Measurements from ENCODE around the gene SLC10A3. TPM values are rescaled to one million over a fixed set of nuclear protein-coding genes. Genes with fewer than 3 reads are reported as not detected.

SLC10A3 gene
- total RNA-seq, 1 donor from 2014 or later: 10.4 TPM

DNA sequence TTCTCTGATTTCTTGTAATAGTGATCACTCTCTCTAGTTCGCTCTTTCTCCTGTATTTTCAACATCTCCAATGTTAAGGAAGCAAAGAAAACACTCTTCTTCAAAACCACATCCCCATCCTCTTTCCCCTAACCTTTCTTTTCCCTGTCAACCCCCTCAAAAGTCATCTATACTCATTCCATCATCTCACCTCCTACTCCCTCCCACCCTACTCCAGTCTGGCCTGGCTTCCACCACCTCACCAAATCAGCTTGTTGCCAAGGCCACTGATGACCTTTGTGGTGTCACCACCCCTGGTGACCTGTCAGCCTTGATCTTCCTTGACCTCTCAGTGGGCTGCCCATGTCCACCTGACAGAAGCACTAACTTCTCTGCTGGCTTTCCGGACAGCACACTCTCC is 23.3 kb upstream of the SLC10A3 start:
- H3K36me3 ChIP-seq: peaks cover 6% of the 10 kb centered on the region
- no peak overlapping the region for H3K4me3 ChIP-seq
- TF ChIP-seq, protein P1, sequence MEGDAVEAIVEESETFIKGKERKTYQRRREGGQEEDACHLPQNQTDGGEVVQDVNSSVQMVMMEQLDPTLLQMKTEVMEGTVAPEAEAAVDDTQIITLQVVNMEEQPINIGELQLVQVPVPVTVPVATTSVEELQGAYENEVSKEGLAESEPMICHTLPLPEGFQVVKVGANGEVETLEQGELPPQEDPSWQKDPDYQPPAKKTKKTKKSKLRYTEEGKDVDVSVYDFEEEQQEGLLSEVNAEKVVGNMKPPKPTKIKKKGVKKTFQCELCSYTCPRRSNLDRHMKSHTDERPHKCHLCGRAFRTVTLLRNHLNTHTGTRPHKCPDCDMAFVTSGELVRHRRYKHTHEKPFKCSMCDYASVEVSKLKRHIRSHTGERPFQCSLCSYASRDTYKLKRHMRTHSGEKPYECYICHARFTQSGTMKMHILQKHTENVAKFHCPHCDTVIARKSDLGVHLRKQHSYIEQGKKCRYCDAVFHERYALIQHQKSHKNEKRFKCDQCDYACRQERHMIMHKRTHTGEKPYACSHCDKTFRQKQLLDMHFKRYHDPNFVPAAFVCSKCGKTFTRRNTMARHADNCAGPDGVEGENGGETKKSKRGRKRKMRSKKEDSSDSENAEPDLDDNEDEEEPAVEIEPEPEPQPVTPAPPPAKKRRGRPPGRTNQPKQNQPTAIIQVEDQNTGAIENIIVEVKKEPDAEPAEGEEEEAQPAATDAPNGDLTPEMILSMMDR (IDR thresholded peaks at IDR 0.05; ENCODE audit: borderline replicate concordance): no peak
- H3K9me3 ChIP-seq (replicated peaks): no peaks in the 10 kb centered on the region
- no peak for DNase-seq
- H3K27ac ChIP-seq (replicated peaks): no peak overlapping the region
- H3K4me1 ChIP-seq: peaks cover 22% of the 10 kb centered on the region
- intact Hi-C loops (cut with micrococcal nuclease): no loop called here
- no peaks in the 10 kb centered on the region for H3K27me3 ChIP-seq (ENCODE audit: low read depth)

DNA sequence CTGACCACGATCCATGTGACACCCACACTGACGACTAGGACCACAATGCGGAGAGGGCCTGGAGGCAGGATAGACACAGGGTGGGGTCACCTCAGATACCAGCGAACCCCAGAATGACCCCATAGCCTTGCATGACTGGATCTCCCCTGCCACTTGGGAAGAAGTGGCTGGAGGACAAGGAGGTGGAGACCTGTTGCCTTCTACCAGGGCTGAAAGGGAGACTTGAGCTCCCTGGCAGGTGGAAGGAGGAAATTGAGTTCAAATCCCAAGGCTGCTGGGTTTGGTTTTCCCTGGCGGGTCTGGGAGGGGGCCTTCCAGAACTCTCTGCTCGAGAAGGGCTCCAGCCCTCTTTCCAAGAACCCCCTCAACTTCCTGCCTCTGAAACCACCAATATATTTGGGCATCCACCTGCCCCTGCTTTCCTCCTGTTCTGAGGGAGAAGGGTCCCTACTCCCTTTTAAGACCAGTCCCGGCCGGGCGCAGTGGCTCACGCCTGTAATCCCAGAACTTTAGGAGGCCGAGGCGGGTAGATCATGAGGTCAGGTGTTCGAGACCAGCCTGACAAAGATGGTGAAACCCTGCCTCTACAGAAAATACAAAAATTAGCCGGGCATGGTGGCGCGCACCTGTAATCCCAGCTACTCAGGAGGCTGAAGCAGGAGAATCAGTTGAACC is 22.6 kb upstream of the SLC10A3 start:
- Histone ChIP-seq H3K27ac (replicated peaks) (no peak overlapping the region), H3K36me3 (peaks cover 6% of the 10 kb centered on the region), H3K4me1 (peaks cover 21% of the 10 kb centered on the region), H3K9me3 (replicated peaks) (no peaks in the 10 kb centered on the region), H3K27me3 (ENCODE audit: low read depth) (no peaks in the 10 kb centered on the region), H3K4me3 (no peak overlapping the region)
- DNase-seq: no peak
- intact Hi-C loops (cut with micrococcal nuclease): no loop called here
- TF ChIP-seq, protein P1 (IDR thresholded peaks at IDR 0.05; ENCODE audit: borderline replicate concordance): no peak

DNA sequence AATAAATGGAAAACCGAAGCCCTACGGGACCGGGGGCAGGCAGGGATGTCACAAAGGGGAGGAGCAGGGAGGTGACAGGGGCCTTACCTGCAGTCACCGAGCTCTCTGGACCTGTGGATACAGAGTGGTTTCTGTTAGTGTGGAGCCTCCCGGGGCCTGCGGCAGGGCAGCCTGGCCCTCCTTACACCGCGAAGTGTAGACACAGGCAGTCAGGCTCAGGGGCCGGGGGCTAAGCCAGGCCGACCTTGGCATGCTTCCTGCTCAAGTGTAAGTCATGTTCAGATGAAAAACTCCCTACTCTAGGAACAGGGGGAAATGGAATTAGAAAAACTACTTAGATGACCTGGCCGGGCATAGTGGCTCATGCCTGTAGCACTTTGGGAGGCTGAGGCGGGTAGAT is 21.3 kb upstream of the SLC10A3 start:
- H3K4me1 ChIP-seq: peaks cover 9% of the 10 kb centered on the region
- H3K27ac ChIP-seq (replicated peaks): no peak overlapping the region
- H3K4me3 ChIP-seq: no peak overlapping the region
- H3K9me3 ChIP-seq (replicated peaks): no peaks in the 10 kb centered on the region
- DNase-seq: no peak
- no peaks in the 10 kb centered on the region for H3K27me3 ChIP-seq (ENCODE audit: low read depth)
- intact Hi-C loops (cut with micrococcal nuclease): no loop called here
- H3K36me3 ChIP-seq: peaks cover 10% of the 10 kb centered on the region
- TF ChIP-seq, protein P1 (IDR thresholded peaks at IDR 0.05; ENCODE audit: borderline replicate concordance): no peak

DNA sequence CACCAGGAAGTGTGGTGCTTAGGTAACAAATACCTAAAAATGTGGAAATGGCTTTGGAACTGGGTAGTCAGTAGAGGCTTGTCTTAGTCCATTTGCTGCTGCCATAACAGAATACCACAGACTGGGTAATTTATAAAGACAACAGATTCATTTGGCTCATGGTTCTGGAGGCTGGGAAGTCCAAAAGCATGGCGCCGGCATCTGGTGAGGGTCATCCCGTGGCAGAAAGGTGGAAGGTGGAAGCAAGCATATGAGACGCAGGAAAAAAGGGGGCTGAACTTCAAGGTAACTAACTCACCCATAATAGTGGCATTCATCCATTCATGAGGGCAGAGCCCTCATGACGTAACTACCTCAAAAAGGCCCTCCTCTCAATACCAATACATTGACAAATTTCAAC is 19.0 kb upstream of the SLC10A3 start:
- H3K36me3 ChIP-seq: peaks cover 22% of the 10 kb centered on the region
- H3K9me3 ChIP-seq (replicated peaks): no peaks in the 10 kb centered on the region
- H3K4me3 ChIP-seq: no peak overlapping the region
- no peak overlapping the region for H3K27ac ChIP-seq (replicated peaks)
- no peak for DNase-seq
- no peaks in the 10 kb centered on the region for H3K4me1 ChIP-seq
- intact Hi-C loops (cut with micrococcal nuclease): no loop called here
- TF ChIP-seq, protein P1 (IDR thresholded peaks at IDR 0.05; ENCODE audit: borderline replicate concordance): no peak
- H3K27me3 ChIP-seq (ENCODE audit: low read depth): no peaks in the 10 kb centered on the region

DNA sequence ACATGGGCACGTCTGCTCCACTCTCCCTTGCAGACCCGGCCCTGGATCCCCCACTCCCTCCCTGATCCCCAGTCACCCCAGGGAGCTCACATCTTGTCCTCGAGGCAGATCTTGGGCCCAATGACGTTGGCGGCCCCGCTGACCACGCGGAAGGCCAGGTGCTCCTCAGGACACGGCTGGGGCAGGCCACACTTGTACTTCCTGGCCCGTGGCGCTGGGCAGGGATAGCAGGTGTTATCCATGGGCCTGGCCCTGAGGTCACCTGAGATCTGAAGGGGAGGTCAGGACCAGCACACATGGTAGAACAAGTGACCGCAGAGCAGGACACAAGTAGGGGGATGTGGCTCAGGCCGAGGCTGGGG is 17.9 kb upstream of the SLC10A3 start:
- H3K4me1 ChIP-seq: no peaks in the 10 kb centered on the region
- TF ChIP-seq, protein P1 (IDR thresholded peaks at IDR 0.05; ENCODE audit: borderline replicate concordance): no peak
- DNase-seq: no peak
- peaks cover 22% of the 10 kb centered on the region for H3K36me3 ChIP-seq
- intact Hi-C loops (cut with micrococcal nuclease): no loop called here
- no peak overlapping the region for H3K4me3 ChIP-seq
- H3K27ac ChIP-seq (replicated peaks): no peak overlapping the region
- H3K27me3 ChIP-seq (ENCODE audit: low read depth): no peaks in the 10 kb centered on the region
- no peaks in the 10 kb centered on the region for H3K9me3 ChIP-seq (replicated peaks)

All from left ventricle myocardium inferior (tissue), 1 donor.